GM12872 (cell line): ENCODE measurements around the gene CLDN5.
A peak's percentile ranks its signal among the peaks of the same experiment; 100 is the strongest.

Experiments used
- CTCF ChIP-seq: IDR thresholded peaks from 3 replicates; pipeline ENCODE4 v1.5.1; 2011; ENCODE audit warnings: low read depth, mild to moderate bottlenecking, low read length, moderate library complexity; ENCODE audit not compliant: insufficient read depth

Gene CLDN5

GRCh38 chr22:19478045-19478900 lies 45.9 kb downstream of the CLDN5 start:
- TF ChIP-seq CTCF: no peak

- peak; percentile 12; the same call in 1 of the 3 replicates for TF ChIP-seq CTCF
Observed at GRCh38 chr22:19477321-19478044, 46.7 kb downstream of the CLDN5 start.

GRCh38 chr22:19476023-19476422 lies 48.2 kb downstream of the CLDN5 start:
- TF ChIP-seq CTCF: no peak

- TF ChIP-seq CTCF: no peak
Observed at GRCh38 chr22:19473578-19473977, 50.6 kb downstream of the CLDN5 start.
